ENCODE results near the gene FNDC5. TPM values are rescaled to one million over a fixed set of nuclear protein-coding genes. Genes with fewer than 3 reads are reported as not detected.
A peak's percentile ranks its signal among the peaks of the same experiment; 100 is the strongest.

FNDC5 gene
- polyA plus RNA-seq, 1 donor from 2014 or later: 21.6 TPM

- Histone ChIP-seq H3K9me3 (ENCODE audit: low read length) (no peaks in the 10 kb centered on the region), H3K4me3 (ENCODE audit: low read length) (no peak overlapping the region), H3K9ac (ENCODE audit: low read length) (no peak overlapping the region), H3K36me3 (ENCODE audit: insufficient read depth, low read length) (no peaks in the 10 kb centered on the region), H3K27ac (ENCODE audit: low read length) (no peak overlapping the region), H3K79me2 (replicated peaks; ENCODE audit: insufficient read depth, low read length) (no peaks in the 10 kb centered on the region), H3K27me3 (ENCODE audit: insufficient read depth, low read depth, low read length) (peaks cover 11% of the 10 kb centered on the region), H2AFZ (ENCODE audit: low read depth, low read length) (no peak overlapping the region), H3K4me2 (ENCODE audit: low read length) (no peak overlapping the region), H3K9me2 (ENCODE audit: insufficient read depth, low read length) (no peaks in the 10 kb centered on the region), H3F3A (ENCODE audit: insufficient read depth, low read length, poor library complexity, severe bottlenecking) (no peaks in the 10 kb centered on the region), H4K20me1 (ENCODE audit: insufficient read depth) (no peaks in the 10 kb centered on the region)
- no peak for TF ChIP-seq RAD21 (conservative IDR thresholded peaks at IDR 0.05)
- no peak for TF ChIP-seq EZH2 (IDR thresholded peaks at IDR 0.05; ENCODE audit: borderline replicate concordance, insufficient read depth, low read length, poor library complexity, severe bottlenecking)
- no peak for TF ChIP-seq REST (IDR thresholded peaks at IDR 0.05; ENCODE audit: borderline replicate concordance)
- no peak for TF ChIP-seq CTCF (IDR thresholded peaks at IDR 0.05; ENCODE audit: poor library complexity, severe bottlenecking)
- TF ChIP-seq POLR2AphosphoS5 (IDR thresholded peaks at IDR 0.05): no peak
- TF ChIP-seq MXI1 (conservative IDR thresholded peaks at IDR 0.05; ENCODE audit: poor library complexity, severe bottlenecking): no peak
- TF ChIP-seq TAF1 (IDR thresholded peaks at IDR 0.05; ENCODE audit: low read depth): no peak
- TF ChIP-seq SMC3 (conservative IDR thresholded peaks at IDR 0.05; ENCODE audit: poor library complexity): no peak
- TF ChIP-seq EP300 (conservative IDR thresholded peaks at IDR 0.05; ENCODE audit: poor library complexity, severe bottlenecking): no peak
Observed at GRCh38 chr1:32881291-32881690, 10.6 kb upstream of the FNDC5 start.

GRCh38 chr1:32878637-32879041, 7.9 kb upstream of the FNDC5 start:
- peak overlapping the region; percentile 34 for H2AFZ ChIP-seq (ENCODE audit: low read depth, low read length)

More at GRCh38 chr1:32878637-32879041, 7.9 kb upstream of the FNDC5 start:
- Histone ChIP-seq H3K9ac (ENCODE audit: low read length) (peak overlapping the region; percentile 32), H3K9me3 (ENCODE audit: low read length) (no peaks in the 10 kb centered on the region), H3F3A (ENCODE audit: insufficient read depth, low read length, poor library complexity, severe bottlenecking) (no peaks in the 10 kb centered on the region), H3K4me3 (ENCODE audit: low read length) (peak overlapping the region; percentile 42), H3K4me2 (ENCODE audit: low read length) (no peak overlapping the region), H4K20me1 (ENCODE audit: insufficient read depth) (no peaks in the 10 kb centered on the region), H3K27me3 (ENCODE audit: insufficient read depth, low read depth, low read length) (no peaks in the 10 kb centered on the region), H3K36me3 (ENCODE audit: insufficient read depth, low read length) (no peaks in the 10 kb centered on the region), H3K9me2 (ENCODE audit: insufficient read depth, low read length) (no peaks in the 10 kb centered on the region), H3K79me2 (replicated peaks; ENCODE audit: insufficient read depth, low read length) (no peaks in the 10 kb centered on the region), H3K27ac (ENCODE audit: low read length) (no peak overlapping the region)
- no peak for TF ChIP-seq POLR2AphosphoS5 (IDR thresholded peaks at IDR 0.05)
- no peak for TF ChIP-seq RAD21 (conservative IDR thresholded peaks at IDR 0.05)
- TF ChIP-seq SMC3 (conservative IDR thresholded peaks at IDR 0.05; ENCODE audit: poor library complexity): no peak
- TF ChIP-seq EP300 (conservative IDR thresholded peaks at IDR 0.05; ENCODE audit: poor library complexity, severe bottlenecking): no peak
- no peak for TF ChIP-seq MXI1 (conservative IDR thresholded peaks at IDR 0.05; ENCODE audit: poor library complexity, severe bottlenecking)
- TF ChIP-seq EZH2 (IDR thresholded peaks at IDR 0.05; ENCODE audit: borderline replicate concordance, insufficient read depth, low read length, poor library complexity, severe bottlenecking): no peak
- TF ChIP-seq TAF1 (IDR thresholded peaks at IDR 0.05; ENCODE audit: low read depth): no peak
- TF ChIP-seq REST (IDR thresholded peaks at IDR 0.05; ENCODE audit: borderline replicate concordance): no peak
- no peak for TF ChIP-seq CTCF (IDR thresholded peaks at IDR 0.05; ENCODE audit: poor library complexity, severe bottlenecking)

Measured in neural cell (in vitro differentiated cells).